ENCODE data around the gene ARHGAP26.

The ARHGAP26 gene

DNA sequence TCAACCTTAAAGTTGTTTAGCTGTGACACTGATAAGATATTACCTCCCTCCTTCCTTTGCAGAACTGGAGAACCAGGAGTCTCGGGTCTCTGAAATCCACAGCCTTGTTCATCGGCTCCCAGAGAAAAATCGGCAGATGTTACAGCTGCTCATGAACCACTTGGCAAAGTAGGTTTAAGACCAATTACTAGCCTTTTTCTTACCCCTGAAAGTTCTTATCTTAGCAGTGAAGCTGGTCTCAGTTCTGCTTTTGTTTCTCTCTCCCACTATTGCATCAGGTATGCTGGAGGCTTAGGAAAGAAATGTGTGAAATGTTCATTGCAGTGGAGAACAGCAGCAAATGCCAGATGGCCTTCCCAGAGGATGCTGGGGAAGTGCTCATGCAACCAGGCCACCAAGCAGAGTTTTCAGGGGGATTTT lies 287.4 kb downstream of the ARHGAP26 start:
- DNase-seq (ENCODE audit: low read depth in 2 of 2, low spot score in 1 of 2) = no peak

- DNase-seq (ENCODE audit: low read depth in 2 of 2, low spot score in 1 of 2) = no peak
Measured at GRCh38 chr5:143059355-143059754, 289.2 kb downstream of the ARHGAP26 start.

GRCh38 chr5:143059976-143060765 lies 290.0 kb downstream of the ARHGAP26 start:
- DNase-seq (ENCODE audit: low read depth in 2 of 2, low spot score in 1 of 2) = no peak

- no peak for DNase-seq (ENCODE audit: low read depth in 2 of 2, low spot score in 1 of 2)
Measured at GRCh38 chr5:143061161-143061945, 291.2 kb downstream of the ARHGAP26 start.

- DNase-seq (ENCODE audit: low read depth in 2 of 2, low spot score in 1 of 2) = no peak
Measured at GRCh38 chr5:143062379-143062778, 292.2 kb downstream of the ARHGAP26 start.

- DNase-seq (ENCODE audit: low read depth in 2 of 2, low spot score in 1 of 2) = no peak
Measured at GRCh38 chr5:143063175-143063970, 293.2 kb downstream of the ARHGAP26 start.

- DNase-seq (ENCODE audit: low read depth in 2 of 2, low spot score in 1 of 2) = no peak
Measured at GRCh38 chr5:143064218-143064641, 294.1 kb downstream of the ARHGAP26 start.

- no peak for DNase-seq (ENCODE audit: low read depth in 2 of 2, low spot score in 1 of 2)
Measured at GRCh38 chr5:143064676-143065075, 294.5 kb downstream of the ARHGAP26 start.

- DNase-seq (ENCODE audit: low read depth in 2 of 2, low spot score in 1 of 2) = no peak
Measured at GRCh38 chr5:143065185-143065965, 295.2 kb downstream of the ARHGAP26 start.

- DNase-seq (ENCODE audit: low read depth in 2 of 2, low spot score in 1 of 2) = no peak
Measured at GRCh38 chr5:143065996-143066522, 295.9 kb downstream of the ARHGAP26 start.

- peak in 1 of 2 donors; percentile 5 for DNase-seq (ENCODE audit: low read depth in 2 of 2, low spot score in 1 of 2)
Measured at GRCh38 chr5:143066556-143067281, 296.5 kb downstream of the ARHGAP26 start.

DNA sequence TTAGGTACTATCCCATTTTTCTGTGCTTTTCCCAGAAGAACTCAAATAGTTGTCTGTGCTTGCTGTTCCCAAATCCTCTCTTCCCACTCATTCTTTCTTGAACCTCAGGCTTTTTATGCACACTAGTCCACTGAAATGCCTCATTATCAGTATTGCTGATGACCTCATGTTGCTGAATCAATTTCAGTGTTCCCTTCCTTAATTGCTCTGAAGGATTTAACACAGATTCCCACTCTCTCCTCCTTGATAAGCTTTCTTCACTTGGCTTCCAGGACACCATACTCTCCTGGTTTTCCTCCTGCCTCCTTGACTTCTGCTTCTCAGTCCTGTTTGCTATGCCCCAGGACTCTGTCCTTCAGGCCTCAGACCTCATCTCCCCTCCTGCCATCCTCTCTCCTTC lies 298.5 kb downstream of the ARHGAP26 start:
- DNase-seq (ENCODE audit: low read depth in 2 of 2, low spot score in 1 of 2) = no peak

GRCh38 chr5:143071927-143072326 lies 301.8 kb downstream of the ARHGAP26 start:
- DNase-seq (ENCODE audit: low read depth in 2 of 2, low spot score in 1 of 2) = no peak

DNA sequence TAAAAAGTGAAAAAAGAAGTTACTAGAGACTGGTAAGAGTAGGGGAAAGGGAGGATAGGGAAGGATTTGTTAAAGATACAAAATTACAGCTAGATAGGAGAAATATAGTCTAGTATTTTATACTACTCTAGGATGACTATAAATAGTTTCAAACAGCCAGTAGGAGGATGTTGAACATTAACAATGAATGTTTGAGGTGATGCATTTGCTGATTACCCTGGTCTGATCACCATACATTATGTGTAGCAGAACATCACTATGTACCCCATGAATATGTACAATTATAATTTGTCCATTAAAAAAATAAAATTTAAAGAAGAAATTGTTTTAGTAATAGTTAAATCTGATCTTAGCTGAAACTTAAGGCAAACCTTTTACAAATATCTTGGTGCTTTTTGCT lies 302.6 kb downstream of the ARHGAP26 start:
- DNase-seq (ENCODE audit: low read depth in 2 of 2, low spot score in 1 of 2) = no peak

- no peak for DNase-seq (ENCODE audit: low read depth in 2 of 2, low spot score in 1 of 2)
Measured at GRCh38 chr5:143073766-143074165, 303.6 kb downstream of the ARHGAP26 start.

- DNase-seq (ENCODE audit: low read depth in 2 of 2, low spot score in 1 of 2) = no peak
Measured at GRCh38 chr5:143074414-143074996, 304.3 kb downstream of the ARHGAP26 start.

DNA sequence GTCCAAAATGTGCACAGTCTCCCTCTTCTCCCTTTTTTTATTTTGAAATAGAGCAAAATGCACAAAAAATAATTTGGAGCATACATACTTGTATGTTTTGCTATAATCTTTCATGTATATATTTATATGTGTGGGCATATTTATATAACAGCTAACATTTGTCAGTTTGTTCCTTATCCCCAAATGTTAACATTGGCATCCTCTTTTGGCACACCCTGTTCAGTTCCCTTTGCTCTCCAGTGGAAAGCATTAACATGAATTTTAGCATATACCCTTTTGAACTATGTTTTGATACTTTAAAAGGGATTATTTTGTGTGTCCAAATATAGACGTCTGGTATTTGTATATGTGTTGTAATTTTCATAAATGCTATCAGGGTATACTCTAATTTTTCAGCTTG lies 306.2 kb downstream of the ARHGAP26 start:
- no peak for DNase-seq (ENCODE audit: low read depth in 2 of 2, low spot score in 1 of 2)

GRCh38 chr5:143077453-143078103 lies 307.4 kb downstream of the ARHGAP26 start:
- DNase-seq (ENCODE audit: low read depth in 2 of 2, low spot score in 1 of 2) = no peak

GRCh38 chr5:143078313-143078712 lies 308.1 kb downstream of the ARHGAP26 start:
- no peak for DNase-seq (ENCODE audit: low read depth in 2 of 2, low spot score in 1 of 2)
